Inflammatory macrophage treated with lipopolysaccharide for 4 hours (primary cell): ENCODE measurements around the gene FCGBP.

ENCODE experiments used
- DNase-seq: peaks from one replicate; pipeline ENCODE4 v3.0.0-alpha.2; 2020

FCGBP gene

DNA sequence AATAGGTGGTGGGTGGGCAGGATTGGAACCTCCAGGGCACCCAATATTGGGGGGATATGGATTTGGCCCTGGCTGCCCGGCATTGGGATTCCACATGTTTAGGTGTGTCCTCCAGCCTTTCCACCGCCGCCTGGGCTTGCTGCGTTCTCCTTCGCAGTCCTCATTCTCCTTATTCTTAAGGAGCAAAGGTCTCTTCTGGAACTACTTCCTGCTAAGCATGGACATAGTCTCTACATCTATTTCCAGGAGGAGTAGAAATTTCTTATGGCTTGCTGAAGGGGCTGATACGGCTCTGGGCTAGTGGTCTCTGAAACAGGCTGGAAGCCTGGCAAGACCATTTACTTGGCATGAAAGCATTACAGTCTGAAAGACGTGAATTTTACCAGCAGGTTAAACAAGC, 9.2 kb upstream of the FCGBP start:
- no peak for DNase-seq

DNA sequence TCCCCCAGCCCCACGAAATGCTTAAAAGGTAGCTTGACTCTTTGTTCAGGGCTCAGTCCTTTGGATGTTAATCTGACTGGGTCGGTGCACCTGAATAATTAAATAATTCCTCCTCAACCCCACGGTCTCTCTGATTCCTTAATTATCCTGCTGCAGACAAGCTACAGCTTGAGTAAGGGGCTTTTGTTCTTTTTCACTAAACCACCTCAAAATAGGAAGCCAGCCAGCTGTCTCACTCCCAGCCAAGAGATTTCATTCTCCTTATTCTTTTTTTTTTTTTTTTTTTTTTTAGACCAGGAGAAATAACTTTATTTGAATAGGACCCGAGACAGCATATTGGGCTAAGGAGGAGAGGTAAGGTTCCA, 7.9 kb upstream of the FCGBP start:
- DNase-seq = no peak

DNA sequence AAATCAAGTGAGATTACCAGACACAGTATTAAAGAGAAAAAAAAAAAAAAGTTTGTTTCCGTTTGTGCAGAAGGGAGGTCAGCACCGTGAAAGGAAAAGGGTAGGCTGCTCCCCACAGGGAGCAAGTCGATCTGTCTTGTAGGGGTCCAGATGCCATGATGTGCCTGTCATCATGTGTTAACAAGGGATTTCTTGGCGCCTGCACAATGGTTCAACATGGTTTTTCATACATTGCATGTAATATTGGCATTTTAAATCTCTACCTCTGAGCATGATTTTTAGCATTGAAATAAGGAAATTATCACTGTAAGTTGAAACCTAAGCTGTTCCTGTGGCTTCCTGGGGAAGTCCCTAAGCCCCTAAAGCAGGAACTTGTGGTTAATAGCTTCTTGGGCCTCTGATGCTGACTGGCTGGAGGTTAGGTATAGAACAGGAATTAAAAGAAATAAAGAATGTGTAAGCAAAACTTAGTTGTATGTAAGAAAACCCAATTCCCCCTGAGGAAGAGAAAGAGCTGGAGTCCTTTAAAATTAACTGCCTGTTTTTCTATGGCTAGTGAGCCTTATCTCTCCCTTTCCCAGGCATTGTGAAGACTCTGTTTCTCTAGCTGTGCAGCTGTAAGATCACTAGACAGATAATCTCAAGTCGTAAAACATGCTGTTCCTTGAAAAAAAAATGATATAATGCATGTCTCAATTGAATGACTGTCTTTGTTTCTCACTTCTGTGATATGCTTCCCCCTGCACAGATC, 7.4 kb upstream of the FCGBP start:
- peak; percentile 93 for DNase-seq

DNA sequence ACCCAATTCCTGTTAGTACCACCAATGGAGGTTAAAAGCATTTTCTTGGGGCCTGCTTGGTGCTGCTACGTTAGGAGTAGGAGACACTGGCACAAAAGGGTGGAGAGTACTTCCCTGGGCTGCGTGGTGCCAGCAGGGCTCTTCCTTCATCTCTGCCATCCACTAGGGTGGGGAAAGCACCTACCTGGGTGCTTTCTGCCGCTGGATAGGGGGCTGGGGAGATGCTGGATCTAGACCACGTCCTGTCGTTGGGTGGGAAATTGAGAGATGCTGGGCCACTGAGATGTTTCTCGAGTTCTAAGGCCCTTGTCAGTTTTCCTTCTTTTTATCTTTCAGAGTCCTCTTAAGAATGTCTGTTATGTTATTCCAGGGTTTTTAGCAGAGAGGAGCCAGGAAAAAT, 6.7 kb upstream of the FCGBP start:
- DNase-seq = no peak

DNA sequence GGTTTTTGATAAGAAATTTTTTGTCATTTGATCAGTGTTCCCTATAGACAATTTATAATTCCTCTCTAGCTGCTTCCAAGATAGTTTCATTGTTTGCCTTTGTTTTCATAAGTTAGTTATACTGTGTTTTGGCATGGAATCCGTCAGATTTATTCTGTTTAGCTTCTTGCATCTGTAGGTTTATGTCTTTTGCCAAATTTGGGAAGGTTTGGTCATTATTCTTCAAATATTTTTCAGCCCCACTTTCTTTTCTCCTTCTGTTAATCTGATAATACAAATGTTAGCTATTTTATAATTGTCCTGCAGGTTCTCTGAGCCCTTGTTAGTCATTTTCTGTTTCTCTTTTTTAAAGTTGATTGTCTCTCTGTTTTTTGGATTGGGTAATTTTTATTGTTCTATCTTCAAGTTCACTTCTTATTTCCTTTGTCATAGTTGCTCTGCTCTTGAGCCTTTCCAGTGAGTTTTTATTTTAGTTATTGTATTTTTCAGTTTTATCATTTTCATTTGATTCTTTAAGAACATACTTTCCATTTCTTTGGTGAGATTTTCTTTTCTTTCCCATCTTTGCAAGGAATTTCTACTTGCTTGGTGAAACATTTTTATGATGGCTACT, 5.9 kb upstream of the FCGBP start:
- peak; percentile 5 for DNase-seq

- DNase-seq = no peak
These were observed 5.1 kb upstream of the FCGBP start for GRCh38 chr19:39939556-39939955.

DNA sequence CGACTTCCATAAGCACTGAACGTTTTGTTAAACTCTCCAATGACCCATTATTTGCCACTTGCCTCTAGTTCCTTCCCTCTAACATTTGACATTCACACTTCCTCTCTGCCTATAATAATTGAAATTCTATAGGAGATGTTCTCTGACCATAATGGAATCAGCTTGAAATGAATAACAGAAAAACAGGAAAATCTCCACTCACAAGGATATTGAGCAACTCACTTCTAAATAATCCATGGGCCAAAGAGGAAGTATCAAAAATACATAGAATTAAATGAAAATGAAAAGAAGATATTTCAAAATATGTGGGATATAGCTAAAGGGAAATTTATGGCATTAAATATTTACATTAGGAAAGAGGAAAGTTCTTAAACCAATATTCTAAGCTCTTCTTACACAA, 3.4 kb upstream of the FCGBP start:
- DNase-seq = peak; percentile 41

- DNase-seq = peak; percentile 18
These were observed 2.8 kb upstream of the FCGBP start for GRCh38 chr19:39937094-39937720.

DNA sequence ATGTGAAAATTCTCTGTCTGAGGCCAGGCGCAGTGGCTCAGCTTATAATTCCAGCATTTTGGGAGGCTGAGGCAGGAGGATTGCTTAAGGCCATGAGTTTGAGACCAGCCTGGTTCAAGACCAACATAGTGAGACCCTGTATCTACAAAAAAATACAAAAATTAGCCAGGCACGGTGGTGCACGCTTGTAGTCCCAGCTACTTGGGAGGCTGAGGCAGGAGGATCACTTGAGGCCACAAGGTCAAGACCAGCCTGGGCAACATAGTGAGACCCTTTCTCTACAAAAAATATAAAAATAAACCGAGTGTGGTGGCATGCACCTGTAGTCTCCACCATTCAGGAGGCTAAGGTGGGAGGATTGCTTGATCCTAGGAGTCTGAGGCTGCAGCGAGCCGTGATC, 2.2 kb upstream of the FCGBP start:
- DNase-seq = no peak

DNA sequence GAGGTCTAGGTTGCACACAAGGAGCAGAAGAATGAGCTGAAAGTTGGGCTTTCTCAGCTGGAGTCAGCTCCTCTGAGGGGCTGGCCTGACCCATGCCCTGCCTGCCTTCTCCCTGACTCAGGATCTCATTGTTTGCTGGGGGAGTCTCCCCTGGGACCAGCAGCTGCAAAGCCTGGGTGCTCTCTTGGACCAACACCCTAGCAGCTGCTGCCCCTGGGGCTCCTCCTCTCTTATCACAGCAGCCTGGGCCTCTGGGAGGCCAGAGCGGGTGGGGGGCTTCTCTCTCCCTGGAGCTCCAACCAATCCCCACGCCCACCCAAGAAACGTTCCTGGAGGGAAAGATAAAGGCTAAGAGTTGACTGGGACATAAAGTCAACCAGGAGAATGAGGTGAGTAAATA, 1.6 kb upstream of the FCGBP start:
- DNase-seq = no peak

- no peak for DNase-seq
These were observed 879 bp upstream of the FCGBP start for GRCh38 chr19:39935364-39935661.

GRCh38 chr19:39929750-39930149, 4.7 kb downstream of the FCGBP start:
- no peak for DNase-seq

- no peak for DNase-seq
These were observed 6.1 kb downstream of the FCGBP start for GRCh38 chr19:39928357-39928725.

- no peak for DNase-seq
These were observed 6.7 kb downstream of the FCGBP start for GRCh38 chr19:39927524-39928356.

DNA sequence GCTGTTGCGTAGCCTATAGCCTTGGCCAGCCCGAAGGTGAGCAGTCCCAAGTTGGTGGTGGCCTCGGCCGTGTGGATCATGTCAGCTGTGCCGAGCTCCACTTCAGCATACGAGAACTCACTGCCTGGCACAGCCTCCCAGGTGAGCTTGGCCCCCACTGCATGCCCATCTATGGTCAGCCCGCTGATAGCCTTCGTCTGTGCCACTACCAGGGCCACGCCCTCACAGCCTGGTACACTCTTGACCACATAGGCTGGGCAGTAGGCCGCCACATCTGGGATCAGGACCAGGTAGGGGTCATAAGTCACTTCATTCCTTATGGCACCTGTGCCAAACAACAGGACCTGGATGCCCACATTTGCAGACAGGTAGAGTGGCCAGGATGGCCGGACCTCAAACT, 7.4 kb downstream of the FCGBP start:
- DNase-seq = no peak

- DNase-seq = no peak
These were observed 8.2 kb downstream of the FCGBP start for GRCh38 chr19:39926170-39926760.

- DNase-seq = no peak
These were observed 9.5 kb downstream of the FCGBP start for GRCh38 chr19:39924952-39925351.

GRCh38 chr19:39924389-39924788, 10.0 kb downstream of the FCGBP start:
- no peak for DNase-seq

- DNase-seq = no peak
These were observed 10.6 kb downstream of the FCGBP start for GRCh38 chr19:39923862-39924261.

GRCh38 chr19:39919976-39920375, 14.5 kb downstream of the FCGBP start:
- no peak for DNase-seq

- DNase-seq = no peak
These were observed 16.2 kb downstream of the FCGBP start for GRCh38 chr19:39918183-39918651.

DNA sequence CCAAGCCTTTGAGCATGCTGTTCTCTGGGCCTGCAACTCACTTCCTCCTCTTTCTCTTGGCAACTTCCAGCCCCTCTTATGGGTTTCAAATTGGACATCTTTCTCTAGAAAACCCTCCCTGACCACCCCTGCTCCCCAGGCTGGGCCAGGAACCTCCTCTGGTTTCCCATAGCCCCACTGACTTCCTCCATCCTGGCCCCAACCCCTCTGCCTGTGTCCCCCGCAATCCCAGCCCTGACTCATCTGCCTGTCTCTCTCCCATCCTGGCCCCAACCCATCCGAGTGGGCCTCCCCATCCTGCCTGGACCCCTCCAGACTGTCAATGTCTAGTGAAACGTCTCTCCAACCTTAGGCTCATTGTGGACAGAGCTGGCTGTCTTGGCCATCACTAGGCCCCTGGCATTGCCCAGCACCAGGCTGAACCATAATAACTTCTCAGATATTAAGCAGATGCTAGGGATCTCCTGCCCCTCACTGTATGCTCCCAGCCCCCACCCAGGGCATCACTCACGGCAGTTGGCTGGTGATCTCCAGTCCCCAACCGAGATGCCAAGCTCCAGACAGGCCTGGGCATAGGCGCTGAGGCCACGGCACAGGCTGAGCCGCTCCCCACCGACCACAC, 16.8 kb downstream of the FCGBP start:
- DNase-seq = no peak

DNA sequence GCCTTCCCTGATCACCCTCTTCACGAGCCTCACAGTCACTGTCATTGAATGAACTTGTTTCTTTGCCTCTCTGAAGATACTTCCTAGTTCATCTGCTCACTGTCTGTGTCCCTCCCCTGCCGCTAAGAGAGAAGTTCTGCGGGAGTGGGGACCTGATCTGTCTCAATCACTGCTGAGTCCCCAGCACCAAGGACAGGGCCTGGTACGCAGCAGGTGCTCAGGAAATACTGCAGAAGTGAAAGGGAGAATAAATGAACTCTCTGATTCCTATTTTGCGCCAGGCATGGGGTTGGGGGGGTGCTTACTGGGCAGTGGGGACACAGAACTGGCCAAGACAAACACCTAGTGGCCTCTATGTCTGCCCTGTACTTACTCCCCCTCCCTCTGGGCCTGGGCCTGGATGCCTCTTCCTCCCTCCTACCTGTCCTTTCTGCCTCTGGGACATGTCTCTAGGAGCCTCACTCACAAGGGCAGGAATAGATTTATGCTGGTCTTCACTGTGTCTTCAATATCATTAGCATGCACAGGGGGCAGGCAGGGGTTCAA, 17.5 kb downstream of the FCGBP start:
- no peak for DNase-seq
